HG03469 (cell line): ENCODE measurements around the gene EPOP.
A peak's percentile ranks its signal among the peaks of the same experiment; 100 is the strongest.

Source experiments
- ATAC-seq: cut with Tn5 transposase; IDR thresholded peaks from one replicate; pipeline ENCODE4 v1.9.1; 2021; ENCODE audit warnings: mild to moderate bottlenecking, moderate library complexity, moderate number of reproducible peaks; ENCODE audit not compliant: unreplicated experiment

The EPOP gene

GRCh38 chr17:38674749-38675615, at the start of gene EPOP:
Gene EPOP (minus strand): TSS chr17:38674957. CDS start chr17:38674495, 462 bp downstream.
- peak; percentile 37 for ATAC-seq

GRCh38 chr17:38721802-38722201, 47.0 kb upstream of the EPOP start:
- no peak for ATAC-seq

- no peak for ATAC-seq
These were observed 46.2 kb upstream of the EPOP start for GRCh38 chr17:38720941-38721340.

GRCh38 chr17:38719943-38720641, 45.3 kb upstream of the EPOP start:
- no peak for ATAC-seq

GRCh38 chr17:38719289-38719942, 44.7 kb upstream of the EPOP start:
- no peak for ATAC-seq

- no peak for ATAC-seq
These were observed 42.5 kb upstream of the EPOP start for GRCh38 chr17:38717139-38717745.

GRCh38 chr17:38716368-38717005, 41.7 kb upstream of the EPOP start:
- no peak for ATAC-seq

- ATAC-seq = no peak
These were observed 40.6 kb upstream of the EPOP start for GRCh38 chr17:38715216-38715943.

- no peak for ATAC-seq
These were observed 38.8 kb upstream of the EPOP start for GRCh38 chr17:38713456-38714075.

- ATAC-seq = no peak
These were observed 37.8 kb upstream of the EPOP start for GRCh38 chr17:38712593-38712992.

GRCh38 chr17:38711792-38712571, 37.2 kb upstream of the EPOP start:
- no peak for ATAC-seq

GRCh38 chr17:38710985-38711384, 36.2 kb upstream of the EPOP start:
- no peak for ATAC-seq

- ATAC-seq = no peak
These were observed 35.8 kb upstream of the EPOP start for GRCh38 chr17:38710604-38710962.

- no peak for ATAC-seq
These were observed 35.3 kb upstream of the EPOP start for GRCh38 chr17:38709864-38710603.

GRCh38 chr17:38709104-38709820, 34.5 kb upstream of the EPOP start:
- ATAC-seq = no peak

- no peak for ATAC-seq
These were observed 33.1 kb upstream of the EPOP start for GRCh38 chr17:38707678-38708351.
